Measurements from ENCODE around the gene NDUFV3.

NDUFV3 gene

GRCh38 chr21:42858185-42858847 lies 34.8 kb upstream of the NDUFV3 start:
- Histone ChIP-seq H3K36me3 (ENCODE audit: control insufficient read depth, insufficient read depth, low read length) (peaks cover 87% of the 10 kb centered on the region), H3K9me3 (ENCODE audit: control insufficient read depth, low read length) (no peaks in the 10 kb centered on the region), H3K4me3 (ENCODE audit: extremely low read depth, insufficient read depth, low read length, poor library complexity, severe bottlenecking) (no peak overlapping the region), H3K27ac (ENCODE audit: low read depth, low read length, severe bottlenecking) (no peak overlapping the region), H3K4me1 (ENCODE audit: control insufficient read depth, insufficient read depth, low read length, poor library complexity, severe bottlenecking) (no peaks in the 10 kb centered on the region)
- WGBS, 2 experiments (ENCODE audit: insufficient coverage in 2 of 2) = 96 to 97% methylated on average over 14 to 16 of the region's 19 CpGs

GRCh38 chr21:42858957-42859890 lies 33.9 kb upstream of the NDUFV3 start:
- Histone ChIP-seq H3K27ac (ENCODE audit: low read depth, low read length, severe bottlenecking) (no peak overlapping the region), H3K4me3 (ENCODE audit: extremely low read depth, insufficient read depth, low read length, poor library complexity, severe bottlenecking) (no peak overlapping the region), H3K36me3 (ENCODE audit: control insufficient read depth, insufficient read depth, low read length) (peaks cover 84% of the 10 kb centered on the region), H3K4me1 (ENCODE audit: control insufficient read depth, insufficient read depth, low read length, poor library complexity, severe bottlenecking) (no peaks in the 10 kb centered on the region), H3K9me3 (ENCODE audit: control insufficient read depth, low read length) (no peaks in the 10 kb centered on the region)
- WGBS, 2 experiments (ENCODE audit: insufficient coverage in 2 of 2) = 94 to 98% methylated on average over 23 to 32 of the region's 34 CpGs

GRCh38 chr21:42859891-42860230 lies 33.2 kb upstream of the NDUFV3 start:
- 95 to 96% methylated on average over 3 to 5 of the region's 6 CpGs for WGBS, 2 experiments (ENCODE audit: insufficient coverage in 2 of 2)
- peaks cover 84% of the 10 kb centered on the region for H3K36me3 ChIP-seq (ENCODE audit: control insufficient read depth, insufficient read depth, low read length)
- H3K27ac ChIP-seq (ENCODE audit: low read depth, low read length, severe bottlenecking) = no peak overlapping the region
- no peaks in the 10 kb centered on the region for H3K9me3 ChIP-seq (ENCODE audit: control insufficient read depth, low read length)
- H3K4me1 ChIP-seq (ENCODE audit: control insufficient read depth, insufficient read depth, low read length, poor library complexity, severe bottlenecking) = no peaks in the 10 kb centered on the region
- no peak overlapping the region for H3K4me3 ChIP-seq (ENCODE audit: extremely low read depth, insufficient read depth, low read length, poor library complexity, severe bottlenecking)

- H3K36me3 ChIP-seq (ENCODE audit: control insufficient read depth, insufficient read depth, low read length) = peaks cover 83% of the 10 kb centered on the region
- no peak overlapping the region for H3K27ac ChIP-seq (ENCODE audit: low read depth, low read length, severe bottlenecking)
- 93 to 95% methylated on average over 6 to 16 of the region's 17 CpGs for WGBS, 2 experiments (ENCODE audit: insufficient coverage in 2 of 2)
- no peak overlapping the region for H3K4me3 ChIP-seq (ENCODE audit: extremely low read depth, insufficient read depth, low read length, poor library complexity, severe bottlenecking)
- H3K4me1 ChIP-seq (ENCODE audit: control insufficient read depth, insufficient read depth, low read length, poor library complexity, severe bottlenecking) = no peaks in the 10 kb centered on the region
- no peaks in the 10 kb centered on the region for H3K9me3 ChIP-seq (ENCODE audit: control insufficient read depth, low read length)
Observed at GRCh38 chr21:42860345-42860744, 32.8 kb upstream of the NDUFV3 start.

- H3K27ac ChIP-seq (ENCODE audit: low read depth, low read length, severe bottlenecking) = no peak overlapping the region
- peaks cover 82% of the 10 kb centered on the region for H3K36me3 ChIP-seq (ENCODE audit: control insufficient read depth, insufficient read depth, low read length)
- WGBS, 2 experiments (ENCODE audit: insufficient coverage in 2 of 2) = 96 to 97% methylated on average over 8 to 10 of the region's 10 CpGs
Observed at GRCh38 chr21:42861311-42861847, 31.7 kb upstream of the NDUFV3 start.

GRCh38 chr21:42861848-42862400 lies 31.2 kb upstream of the NDUFV3 start:
- no peak overlapping the region for H3K27ac ChIP-seq (ENCODE audit: low read depth, low read length, severe bottlenecking)
- no peaks in the 10 kb centered on the region for H3K9me3 ChIP-seq (ENCODE audit: control insufficient read depth, low read length)
- 95 to 98% methylated on average over 26 to 29 of the region's 29 CpGs for WGBS, 2 experiments (ENCODE audit: insufficient coverage in 2 of 2)
- no peaks in the 10 kb centered on the region for H3K4me1 ChIP-seq (ENCODE audit: control insufficient read depth, insufficient read depth, low read length, poor library complexity, severe bottlenecking)
- peaks cover 82% of the 10 kb centered on the region for H3K36me3 ChIP-seq (ENCODE audit: control insufficient read depth, insufficient read depth, low read length)
- H3K4me3 ChIP-seq (ENCODE audit: extremely low read depth, insufficient read depth, low read length, poor library complexity, severe bottlenecking) = no peak overlapping the region

More at GRCh38 chr21:42861311-42861847, 31.7 kb upstream of the NDUFV3 start:
- Histone ChIP-seq H3K9me3 (ENCODE audit: control insufficient read depth, low read length) (no peaks in the 10 kb centered on the region), H3K4me3 (ENCODE audit: extremely low read depth, insufficient read depth, low read length, poor library complexity, severe bottlenecking) (no peak overlapping the region), H3K4me1 (ENCODE audit: control insufficient read depth, insufficient read depth, low read length, poor library complexity, severe bottlenecking) (no peaks in the 10 kb centered on the region)

GRCh38 chr21:42862774-42863503 lies 30.2 kb upstream of the NDUFV3 start:
- H3K27ac ChIP-seq (ENCODE audit: low read depth, low read length, severe bottlenecking) = no peak overlapping the region
- H3K9me3 ChIP-seq (ENCODE audit: control insufficient read depth, low read length) = no peaks in the 10 kb centered on the region
- H3K4me3 ChIP-seq (ENCODE audit: extremely low read depth, insufficient read depth, low read length, poor library complexity, severe bottlenecking) = no peak overlapping the region
- whole genome bisulfite sequencing, 2 experiments (ENCODE audit: insufficient coverage in 2 of 2) = 95% methylated on average over 18 to 21 of the region's 21 CpGs
- H3K4me1 ChIP-seq (ENCODE audit: control insufficient read depth, insufficient read depth, low read length, poor library complexity, severe bottlenecking) = no peaks in the 10 kb centered on the region
- peaks cover 82% of the 10 kb centered on the region for H3K36me3 ChIP-seq (ENCODE audit: control insufficient read depth, insufficient read depth, low read length)

- Histone ChIP-seq H3K9me3 (ENCODE audit: control insufficient read depth, low read length) (no peaks in the 10 kb centered on the region), H3K4me3 (ENCODE audit: extremely low read depth, insufficient read depth, low read length, poor library complexity, severe bottlenecking) (no peak overlapping the region), H3K27ac (ENCODE audit: low read depth, low read length, severe bottlenecking) (no peak overlapping the region), H3K4me1 (ENCODE audit: control insufficient read depth, insufficient read depth, low read length, poor library complexity, severe bottlenecking) (no peaks in the 10 kb centered on the region), H3K36me3 (ENCODE audit: control insufficient read depth, insufficient read depth, low read length) (peaks cover 82% of the 10 kb centered on the region)
- 89 to 91% methylated on average over 11 to 13 of the region's 13 CpGs for WGBS, 2 experiments (ENCODE audit: insufficient coverage in 2 of 2)
Observed at GRCh38 chr21:42863504-42863870, 29.6 kb upstream of the NDUFV3 start.

GRCh38 chr21:42864286-42864685 lies 28.8 kb upstream of the NDUFV3 start:
- H3K4me1 ChIP-seq (ENCODE audit: control insufficient read depth, insufficient read depth, low read length, poor library complexity, severe bottlenecking) = no peaks in the 10 kb centered on the region
- no peak overlapping the region for H3K27ac ChIP-seq (ENCODE audit: low read depth, low read length, severe bottlenecking)
- WGBS, 2 experiments (ENCODE audit: insufficient coverage in 2 of 2) = 89 to 96% methylated on average over 7 to 13 of the region's 14 CpGs
- no peaks in the 10 kb centered on the region for H3K9me3 ChIP-seq (ENCODE audit: control insufficient read depth, low read length)
- H3K36me3 ChIP-seq (ENCODE audit: control insufficient read depth, insufficient read depth, low read length) = peaks cover 85% of the 10 kb centered on the region
- H3K4me3 ChIP-seq (ENCODE audit: extremely low read depth, insufficient read depth, low read length, poor library complexity, severe bottlenecking) = no peak overlapping the region
